ENCODE measurements around the gene TAF7.
A peak's percentile ranks its signal among the peaks of the same experiment; 100 is the strongest.

Gene TAF7

DNA sequence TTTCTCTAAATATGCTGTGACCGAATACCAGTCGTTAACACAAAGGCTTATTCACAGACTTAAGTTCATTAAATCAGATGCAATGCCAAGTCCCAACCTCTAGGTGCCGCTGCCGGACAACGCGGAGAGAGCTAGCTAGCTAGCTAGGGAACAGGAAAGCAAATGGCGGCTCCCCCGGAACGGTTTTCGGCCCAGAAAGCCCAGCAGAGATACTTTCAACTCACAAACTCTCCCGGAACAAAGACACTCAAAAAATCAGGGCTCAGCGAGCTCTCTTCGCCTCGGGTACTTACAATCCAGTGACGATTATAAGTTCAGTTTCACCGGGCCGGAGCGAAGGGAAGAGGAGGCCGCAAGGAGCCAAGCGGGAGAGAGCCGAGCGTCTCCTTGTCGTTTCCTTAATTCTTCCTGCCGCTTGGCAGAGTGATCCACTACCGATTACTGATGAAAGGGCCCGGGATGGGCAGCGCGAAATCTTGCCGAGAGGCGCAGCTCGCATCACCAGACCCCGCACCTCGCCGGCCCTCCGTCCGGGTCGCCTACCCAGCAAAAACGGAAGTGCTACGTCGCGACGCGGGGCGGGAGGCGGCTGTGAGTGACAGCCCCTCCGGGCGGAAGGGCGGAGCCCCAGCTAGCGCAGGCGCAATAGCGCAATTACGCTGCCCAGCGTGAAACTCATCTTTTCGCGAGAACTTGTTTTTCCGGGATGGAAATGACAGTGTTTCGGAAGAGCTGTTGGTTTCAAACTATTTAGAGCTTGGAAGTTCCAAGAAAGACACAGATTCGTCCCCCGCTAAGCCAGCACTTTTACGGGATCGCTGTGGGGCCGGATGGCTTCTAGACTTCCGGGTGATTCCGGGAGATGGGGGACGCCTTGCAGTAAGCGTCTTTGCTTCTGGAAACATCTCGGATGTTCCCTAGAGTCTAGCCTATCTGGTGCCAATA lies at the start of gene TAF7:
Gene TAF7, minus strand, starts transcription at position 560 of the 945 bp plus-strand sequence. CDS start 740 bp downstream, outside the sequence.
- Histone ChIP-seq H3K4me2 (ENCODE audit: low read length) (peak within 1 kb of the TSS; percentile 66), H3K9me3 (ENCODE audit: control insufficient read depth, insufficient read depth, low read length) (peaks cover 39% of the 10 kb centered on the region), H3K27ac (ENCODE audit: low read depth, low read length) (peak within 1 kb of the TSS; percentile 79), H3K9me2 (replicated peaks; ENCODE audit: control insufficient read depth, low read length) (no peaks in the 10 kb centered on the region), H3K27me3 (ENCODE audit: control insufficient read depth, low read length) (no peaks in the 10 kb centered on the region), H3K4me1 (ENCODE audit: control insufficient read depth, low read length) (peaks cover 26% of the 10 kb centered on the region), H3K79me2 (ENCODE audit: control insufficient read depth, low read length) (peaks cover 50% of the 10 kb centered on the region), H4K20me1 (ENCODE audit: control insufficient read depth, insufficient read depth, low read depth, low read length) (no peaks in the 10 kb centered on the region), H3F3A (ENCODE audit: control insufficient read depth, insufficient read depth) (no peaks in the 10 kb centered on the region), H3K4me3 (ENCODE audit: low read length) (peak within 1 kb of the TSS; percentile 82), H3K36me3 (ENCODE audit: control insufficient read depth, low read length) (peaks cover 45% of the 10 kb centered on the region)
- no peak for TF ChIP-seq EZH2phosphoT487 (IDR thresholded peaks at IDR 0.05; ENCODE audit: borderline replicate concordance, low read length)
- peak; percentile 87 for TF ChIP-seq CTCF (IDR thresholded peaks at IDR 0.05; ENCODE audit: low read depth, low read length, poor library complexity, severe bottlenecking)

DNA sequence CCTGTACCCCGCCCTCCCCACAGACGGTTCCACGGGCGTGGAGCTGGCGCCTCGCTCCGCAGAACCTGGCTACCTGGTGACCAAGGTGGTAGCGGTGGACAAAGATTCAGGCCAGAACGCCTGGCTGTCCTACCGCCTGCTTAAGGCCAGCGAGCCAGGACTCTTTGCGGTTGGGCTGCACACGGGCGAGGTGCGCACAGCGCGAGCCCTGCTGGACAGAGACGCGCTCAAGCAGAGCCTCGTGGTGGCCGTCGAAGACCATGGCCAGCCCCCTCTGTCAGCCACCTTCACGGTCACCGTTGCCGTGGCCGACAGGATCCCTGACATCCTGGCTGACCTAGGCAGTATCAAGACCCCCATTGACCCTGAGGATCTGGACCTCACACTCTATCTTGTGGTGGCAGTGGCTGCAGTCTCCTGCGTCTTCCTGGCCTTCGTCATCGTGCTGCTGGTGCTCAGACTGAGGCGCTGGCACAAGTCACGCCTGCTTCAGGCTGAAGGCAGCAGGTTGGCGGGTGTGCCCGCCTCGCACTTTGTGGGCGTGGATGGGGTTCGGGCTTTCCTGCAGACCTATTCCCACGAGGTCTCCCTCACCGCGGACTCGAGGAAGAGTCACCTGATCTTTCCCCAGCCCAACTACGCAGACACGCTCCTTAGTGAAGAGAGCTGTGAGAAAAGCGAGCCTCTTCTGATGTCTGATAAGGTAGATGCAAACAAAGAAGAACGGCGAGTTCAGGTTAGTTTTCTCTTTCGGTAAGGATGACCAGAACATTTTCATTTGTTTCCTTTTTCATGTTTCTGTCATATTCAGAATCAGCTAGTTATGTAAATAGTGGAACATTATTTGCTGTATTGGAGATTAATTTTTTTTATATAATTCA lies 45.7 kb upstream of the TAF7 start:
- H3K27ac ChIP-seq (ENCODE audit: low read depth, low read length) = no peak overlapping the region
- no peaks in the 10 kb centered on the region for H3K27me3 ChIP-seq (ENCODE audit: control insufficient read depth, low read length)
- no peaks in the 10 kb centered on the region for H4K20me1 ChIP-seq (ENCODE audit: control insufficient read depth, insufficient read depth, low read depth, low read length)
- H3K4me2 ChIP-seq (ENCODE audit: low read length) = no peak overlapping the region
- peaks cover 33% of the 10 kb centered on the region for H3K4me1 ChIP-seq (ENCODE audit: control insufficient read depth, low read length)
- peaks cover 8% of the 10 kb centered on the region; the same call in 1 of the 2 replicates for H3F3A ChIP-seq (ENCODE audit: control insufficient read depth, insufficient read depth)
- no peak overlapping the region for H3K4me3 ChIP-seq (ENCODE audit: low read length)
- peaks cover 44% of the 10 kb centered on the region for H3K79me2 ChIP-seq (ENCODE audit: control insufficient read depth, low read length)
- H3K36me3 ChIP-seq (ENCODE audit: control insufficient read depth, low read length) = peaks cover 58% of the 10 kb centered on the region
- H3K9me3 ChIP-seq (ENCODE audit: control insufficient read depth, insufficient read depth, low read length) = peaks cover 50% of the 10 kb centered on the region
- TF ChIP-seq EZH2phosphoT487 (IDR thresholded peaks at IDR 0.05; ENCODE audit: borderline replicate concordance, low read length) = no peak
- TF ChIP-seq CTCF (IDR thresholded peaks at IDR 0.05; ENCODE audit: low read depth, low read length, poor library complexity, severe bottlenecking) = no peak
- no peaks in the 10 kb centered on the region for H3K9me2 ChIP-seq (replicated peaks; ENCODE audit: control insufficient read depth, low read length)

DNA sequence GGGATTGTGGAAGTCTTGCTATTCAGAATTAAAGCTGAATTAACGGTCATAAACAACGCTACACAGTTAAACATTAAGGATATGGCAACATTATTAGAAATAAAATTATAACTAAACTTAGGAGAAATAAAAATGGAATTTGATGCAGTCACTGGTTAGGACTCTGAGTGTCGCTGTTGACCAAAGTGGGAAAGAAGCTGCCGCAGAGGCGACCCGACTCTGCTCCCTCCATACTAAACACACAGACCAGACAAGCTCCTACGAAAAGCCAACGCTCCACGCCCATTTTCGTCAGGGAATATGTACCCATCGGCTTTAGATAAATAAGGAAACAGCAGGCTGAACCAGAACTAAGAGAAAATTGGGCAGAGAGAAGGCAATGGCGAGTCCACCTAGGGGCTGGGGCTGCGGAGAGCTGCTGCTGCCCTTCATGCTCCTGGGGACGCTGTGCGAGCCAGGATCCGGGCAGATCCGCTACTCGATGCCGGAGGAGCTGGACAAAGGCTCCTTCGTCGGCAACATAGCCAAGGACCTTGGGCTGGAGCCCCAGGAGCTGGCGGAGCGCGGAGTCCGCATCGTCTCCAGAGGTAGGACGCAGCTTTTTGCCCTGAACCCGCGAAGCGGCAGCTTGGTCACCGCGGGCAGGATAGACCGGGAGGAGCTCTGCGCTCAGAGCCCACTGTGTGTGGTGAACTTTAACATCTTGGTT lies 43.5 kb upstream of the TAF7 start, which contains the start of gene PCDHGA5:
Gene PCDHGA5, plus strand, starts transcription at position 211 of the 709 bp plus-strand sequence. Its CDS starts 169 bp downstream, at position 380.
- Histone ChIP-seq H3K27me3 (ENCODE audit: control insufficient read depth, low read length) (no peaks in the 10 kb centered on the region), H3K9me2 (replicated peaks; ENCODE audit: control insufficient read depth, low read length) (no peaks in the 10 kb centered on the region), H3K4me2 (ENCODE audit: low read length) (peak within 1 kb of the TSS; percentile 58), H3K4me1 (ENCODE audit: control insufficient read depth, low read length) (peaks cover 28% of the 10 kb centered on the region), H3F3A (ENCODE audit: control insufficient read depth, insufficient read depth) (peaks cover 8% of the 10 kb centered on the region; the same call in 1 of the 2 replicates), H3K79me2 (ENCODE audit: control insufficient read depth, low read length) (peaks cover 45% of the 10 kb centered on the region), H3K4me3 (ENCODE audit: low read length) (peak within 1 kb of the TSS; percentile 61), H3K36me3 (ENCODE audit: control insufficient read depth, low read length) (peaks cover 54% of the 10 kb centered on the region), H3K9me3 (ENCODE audit: control insufficient read depth, insufficient read depth, low read length) (peaks cover 48% of the 10 kb centered on the region), H4K20me1 (ENCODE audit: control insufficient read depth, insufficient read depth, low read depth, low read length) (no peaks in the 10 kb centered on the region), H3K27ac (ENCODE audit: low read depth, low read length) (peak within 1 kb of the TSS; percentile 61)
- TF ChIP-seq CTCF (IDR thresholded peaks at IDR 0.05; ENCODE audit: low read depth, low read length, poor library complexity, severe bottlenecking) (no peak), EZH2phosphoT487 (IDR thresholded peaks at IDR 0.05; ENCODE audit: borderline replicate concordance, low read length) (no peak)

Measured in DOHH2 (cell line).